Measurements from ENCODE around the gene CRKL.

Gene CRKL

GRCh38 chr22:20990184-20991180 is 73.3 kb downstream of the CRKL start:
- peaks cover 79% of the 10 kb centered on the region for H3K36me3 ChIP-seq (replicated peaks)
- H3K27ac ChIP-seq: no peak overlapping the region
- in situ Hi-C loops (cut with HindIII; ENCODE audit: low pct_ligation_motif_present, low sequenced_read_pairs): no loop called here
- H3K27me3 ChIP-seq (replicated peaks): no peaks in the 10 kb centered on the region
- TF ChIP-seq, protein P1, sequence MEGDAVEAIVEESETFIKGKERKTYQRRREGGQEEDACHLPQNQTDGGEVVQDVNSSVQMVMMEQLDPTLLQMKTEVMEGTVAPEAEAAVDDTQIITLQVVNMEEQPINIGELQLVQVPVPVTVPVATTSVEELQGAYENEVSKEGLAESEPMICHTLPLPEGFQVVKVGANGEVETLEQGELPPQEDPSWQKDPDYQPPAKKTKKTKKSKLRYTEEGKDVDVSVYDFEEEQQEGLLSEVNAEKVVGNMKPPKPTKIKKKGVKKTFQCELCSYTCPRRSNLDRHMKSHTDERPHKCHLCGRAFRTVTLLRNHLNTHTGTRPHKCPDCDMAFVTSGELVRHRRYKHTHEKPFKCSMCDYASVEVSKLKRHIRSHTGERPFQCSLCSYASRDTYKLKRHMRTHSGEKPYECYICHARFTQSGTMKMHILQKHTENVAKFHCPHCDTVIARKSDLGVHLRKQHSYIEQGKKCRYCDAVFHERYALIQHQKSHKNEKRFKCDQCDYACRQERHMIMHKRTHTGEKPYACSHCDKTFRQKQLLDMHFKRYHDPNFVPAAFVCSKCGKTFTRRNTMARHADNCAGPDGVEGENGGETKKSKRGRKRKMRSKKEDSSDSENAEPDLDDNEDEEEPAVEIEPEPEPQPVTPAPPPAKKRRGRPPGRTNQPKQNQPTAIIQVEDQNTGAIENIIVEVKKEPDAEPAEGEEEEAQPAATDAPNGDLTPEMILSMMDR (IDR thresholded peaks at IDR 0.05; ENCODE audit: low read depth, low read length, missing control alignments): no peak
- DNase-seq: no peak
- no peak overlapping the region for H3K4me3 ChIP-seq (ENCODE audit: low read depth, low read length)

GRCh38 chr22:20991252-20992055 is 74.2 kb downstream of the CRKL start:
- in situ Hi-C loops (cut with HindIII; ENCODE audit: low pct_ligation_motif_present, low sequenced_read_pairs): no loop called here
- H3K4me3 ChIP-seq (ENCODE audit: low read depth, low read length): no peak overlapping the region
- no peaks in the 10 kb centered on the region for H3K27me3 ChIP-seq (replicated peaks)
- no peak for DNase-seq
- TF ChIP-seq, protein P1 (IDR thresholded peaks at IDR 0.05; ENCODE audit: low read depth, low read length, missing control alignments): no peak
- H3K36me3 ChIP-seq (replicated peaks): peaks cover 78% of the 10 kb centered on the region
- H3K27ac ChIP-seq: no peak overlapping the region

GRCh38 chr22:20992056-20992442 is 74.8 kb downstream of the CRKL start:
- H3K27me3 ChIP-seq (replicated peaks): no peaks in the 10 kb centered on the region
- H3K27ac ChIP-seq: no peak overlapping the region
- DNase-seq: no peak
- H3K4me3 ChIP-seq (ENCODE audit: low read depth, low read length): no peak overlapping the region
- TF ChIP-seq, protein P1 (IDR thresholded peaks at IDR 0.05; ENCODE audit: low read depth, low read length, missing control alignments): no peak
- in situ Hi-C loops (cut with HindIII; ENCODE audit: low pct_ligation_motif_present, low sequenced_read_pairs): no loop called here
- peaks cover 82% of the 10 kb centered on the region for H3K36me3 ChIP-seq (replicated peaks)

GRCh38 chr22:20992456-20993303 is 75.5 kb downstream of the CRKL start:
- Histone ChIP-seq H3K36me3 (replicated peaks) (peaks cover 85% of the 10 kb centered on the region), H3K27ac (no peak overlapping the region), H3K27me3 (replicated peaks) (no peaks in the 10 kb centered on the region), H3K4me3 (ENCODE audit: low read depth, low read length) (no peak overlapping the region)
- TF ChIP-seq, protein P1 (IDR thresholded peaks at IDR 0.05; ENCODE audit: low read depth, low read length, missing control alignments): no peak
- in situ Hi-C loops (cut with HindIII; ENCODE audit: low pct_ligation_motif_present, low sequenced_read_pairs): no loop called here
- no peak for DNase-seq

GRCh38 chr22:20993304-20994127 is 76.3 kb downstream of the CRKL start:
- H3K27me3 ChIP-seq (replicated peaks): no peaks in the 10 kb centered on the region
- peaks cover 84% of the 10 kb centered on the region for H3K36me3 ChIP-seq (replicated peaks)
- TF ChIP-seq, protein P1 (IDR thresholded peaks at IDR 0.05; ENCODE audit: low read depth, low read length, missing control alignments): no peak
- DNase-seq: no peak
- no peak overlapping the region for H3K27ac ChIP-seq
- in situ Hi-C loops (cut with HindIII; ENCODE audit: low pct_ligation_motif_present, low sequenced_read_pairs): no loop called here
- H3K4me3 ChIP-seq (ENCODE audit: low read depth, low read length): no peak overlapping the region

Data from brain microvascular endothelial cell (primary cell).